ENCODE results near the gene SLC25A40. TPM values are rescaled to one million over a fixed set of nuclear protein-coding genes. Genes with fewer than 3 reads are reported as not detected.

SLC25A40 gene
- total RNA-seq, 1 experiment from 2014 or later = 47.7 TPM

- Histone ChIP-seq H2AFZ (no peak overlapping the region), H3K4me3 (no peak overlapping the region), H4K20me1 (ENCODE audit: insufficient read depth) (no peaks in the 10 kb centered on the region), H3K9me2 (ENCODE audit: insufficient read depth) (no peaks in the 10 kb centered on the region), H3K79me2 (ENCODE audit: low read depth) (no peaks in the 10 kb centered on the region), H3K27me3 (ENCODE audit: insufficient read depth, low read depth) (no peaks in the 10 kb centered on the region), H3K4me2 (no peak overlapping the region), H3K4me1 (replicated peaks; ENCODE audit: insufficient read depth) (peaks cover 7% of the 10 kb centered on the region), H3K27ac (no peak overlapping the region), H3F3A (ENCODE audit: insufficient read depth, low read depth) (no peaks in the 10 kb centered on the region; the same call in 1 of the 2 replicates), H3K36me3 (ENCODE audit: low read depth) (peaks cover 3% of the 10 kb centered on the region; the same call in 1 of the 2 replicates), H3K9me3 (ENCODE audit: insufficient read depth, low read depth) (peaks cover 7% of the 10 kb centered on the region)
- intact Hi-C loops (cut with micrococcal nuclease; ENCODE audit: unreplicated experiment) = no loop called here
- TF ChIP-seq EZH2 (IDR thresholded peaks at IDR 0.05; ENCODE audit: low read depth) = no peak
- TF ChIP-seq CTCF (conservative IDR thresholded peaks at IDR 0.05) = no peak
- no peak for DNase-seq
- no TSS peak for BruUV-seq (replicated peaks)
- ChIA-PET POLR2A (ENCODE audit: unreplicated experiment) (no interaction called here), CTCF (no interaction called here)
Measured at GRCh38 chr7:87852306-87852705, 23.9 kb downstream of the SLC25A40 start.

- Histone ChIP-seq H3K9me2 (ENCODE audit: insufficient read depth) (no peaks in the 10 kb centered on the region), H3F3A (ENCODE audit: insufficient read depth, low read depth) (no peaks in the 10 kb centered on the region; the same call in 1 of the 2 replicates), H3K36me3 (ENCODE audit: low read depth) (peaks cover 3% of the 10 kb centered on the region; the same call in 1 of the 2 replicates), H3K27me3 (ENCODE audit: insufficient read depth, low read depth) (no peaks in the 10 kb centered on the region), H3K4me1 (replicated peaks; ENCODE audit: insufficient read depth) (peaks cover 7% of the 10 kb centered on the region), H2AFZ (no peak overlapping the region), H4K20me1 (ENCODE audit: insufficient read depth) (no peaks in the 10 kb centered on the region), H3K4me2 (no peak overlapping the region), H3K79me2 (ENCODE audit: low read depth) (no peaks in the 10 kb centered on the region), H3K4me3 (no peak overlapping the region), H3K9me3 (ENCODE audit: insufficient read depth, low read depth) (peaks cover 7% of the 10 kb centered on the region), H3K27ac (no peak overlapping the region)
- TF ChIP-seq CTCF (conservative IDR thresholded peaks at IDR 0.05) (no peak), EZH2 (IDR thresholded peaks at IDR 0.05; ENCODE audit: low read depth) (no peak)
- CTCF ChIA-PET = no interaction called here
- BruUV-seq (replicated peaks) = no TSS peak
- DNase-seq = no peak
- intact Hi-C loops (cut with micrococcal nuclease; ENCODE audit: unreplicated experiment) = no loop called here
- POLR2A ChIA-PET (ENCODE audit: unreplicated experiment) = no interaction called here
Measured at GRCh38 chr7:87850836-87851593, 25.1 kb downstream of the SLC25A40 start.

- POLR2A ChIA-PET (ENCODE audit: unreplicated experiment) = interaction anchor here (0.6 kb wide), 1 partner anchor 38 kb away, joined by 3 read pairs; the partner anchor contains the start of genes DBF4 and SLC25A40
- Histone ChIP-seq H3K9me2 (ENCODE audit: insufficient read depth) (no peaks in the 10 kb centered on the region), H3K27me3 (ENCODE audit: insufficient read depth, low read depth) (no peaks in the 10 kb centered on the region), H3K36me3 (ENCODE audit: low read depth) (no peaks in the 10 kb centered on the region), H3K4me1 (replicated peaks; ENCODE audit: insufficient read depth) (no peaks in the 10 kb centered on the region), H2AFZ (no peak overlapping the region), H3K9me3 (ENCODE audit: insufficient read depth, low read depth) (no peaks in the 10 kb centered on the region), H3K4me3 (no peak overlapping the region), H3K79me2 (ENCODE audit: low read depth) (no peaks in the 10 kb centered on the region), H3F3A (ENCODE audit: insufficient read depth, low read depth) (no peaks in the 10 kb centered on the region), H4K20me1 (ENCODE audit: insufficient read depth) (no peaks in the 10 kb centered on the region), H3K4me2 (no peak overlapping the region), H3K27ac (no peak overlapping the region)
- no TSS peak for BruUV-seq (replicated peaks)
- no peak for DNase-seq
- TF ChIP-seq CTCF (conservative IDR thresholded peaks at IDR 0.05) (no peak), EZH2 (IDR thresholded peaks at IDR 0.05; ENCODE audit: low read depth) (no peak)
- CTCF ChIA-PET = no interaction called here
- intact Hi-C loops (cut with micrococcal nuclease; ENCODE audit: unreplicated experiment) = no loop called here
Measured at GRCh38 chr7:87837597-87837996, 38.6 kb downstream of the SLC25A40 start.

All from PC-9 (cell line).